VCaP (cell line): Measurements from ENCODE around the gene SLC9A4.

Experiments
- H3K27ac ChIP-seq: fragments of 450-650 bp; 2 replicates; pipeline ENCODE4 v1.5.1; 2017
- CTCF ChIP-seq: fragments of 450-650 bp; conservative IDR thresholded peaks from 2 replicates; pipeline ENCODE4 v1.5.1; 2017; ENCODE audit warnings: mild to moderate bottlenecking, moderate library complexity

SLC9A4 gene

GRCh38 chr2:102478686-102479470, 5.9 kb downstream of the SLC9A4 start:
- no peak overlapping the region for H3K27ac ChIP-seq
- no peak for TF ChIP-seq CTCF

- no peak overlapping the region for H3K27ac ChIP-seq
Observed at GRCh38 chr2:102480285-102481195, 7.5 kb downstream of the SLC9A4 start.

GRCh38 chr2:102481931-102482330, 8.9 kb downstream of the SLC9A4 start:
- H3K27ac ChIP-seq: no peak overlapping the region
- no peak for TF ChIP-seq CTCF

More at GRCh38 chr2:102480285-102481195, 7.5 kb downstream of the SLC9A4 start:
- no peak for TF ChIP-seq CTCF

- TF ChIP-seq CTCF: no peak
Observed at GRCh38 chr2:102483086-102483485, 10.1 kb downstream of the SLC9A4 start.

DNA sequence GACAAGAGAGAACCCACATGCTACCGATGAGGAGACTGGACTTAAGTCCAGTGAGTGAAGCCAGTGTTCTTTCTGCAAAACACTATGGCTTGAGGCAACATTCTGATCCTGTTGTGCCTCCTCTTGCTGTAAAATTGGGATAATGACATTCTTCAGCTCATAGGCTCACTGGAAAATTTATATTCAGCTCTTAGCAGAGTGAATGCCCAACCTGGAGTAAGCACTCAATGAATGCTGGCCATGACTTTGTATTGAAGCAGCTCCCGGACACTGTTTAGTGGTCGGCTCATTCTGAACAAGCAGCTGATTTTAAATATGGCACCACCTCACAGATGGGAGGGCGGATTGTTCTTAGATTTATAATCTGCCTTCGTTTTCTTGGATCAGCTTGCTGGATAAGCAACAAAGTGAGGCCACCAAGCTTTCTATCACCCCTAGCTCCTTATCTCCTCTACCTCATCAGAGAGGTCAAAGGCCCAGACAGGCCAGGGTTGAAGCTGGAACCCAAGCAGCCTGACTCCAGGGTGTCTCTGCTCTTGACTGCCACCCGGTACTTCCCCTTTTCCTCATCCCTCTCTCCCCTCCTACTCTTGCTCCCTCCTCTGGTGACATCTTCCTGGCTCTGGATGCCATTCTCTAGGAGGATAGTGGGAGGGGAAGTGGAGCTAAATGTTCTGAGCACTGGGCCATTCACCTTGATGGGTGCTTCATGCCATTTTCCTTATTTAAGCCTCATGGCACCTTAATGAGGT, 11.5 kb downstream of the SLC9A4 start:
- H3K27ac ChIP-seq: no peak overlapping the region
- no peak for TF ChIP-seq CTCF

More at GRCh38 chr2:102483086-102483485, 10.1 kb downstream of the SLC9A4 start:
- H3K27ac ChIP-seq: no peak overlapping the region

GRCh38 chr2:102485147-102485785, 12.2 kb downstream of the SLC9A4 start:
- no peak for TF ChIP-seq CTCF
- no peak overlapping the region for H3K27ac ChIP-seq
